ENCODE measurements around the gene PAPLN. TPM values are rescaled to one million over a fixed set of nuclear protein-coding genes. Genes with fewer than 3 reads are reported as not detected.
"Not testable (repeated sequence)": the region's sequence is repeated elsewhere in the genome, so short reads cannot be mapped to it uniquely, and the experiment has no call there.

Gene PAPLN
- polyA plus RNA-seq, 3 donors, result 0.58 to 2.8 (median 0.73) TPM

DNA sequence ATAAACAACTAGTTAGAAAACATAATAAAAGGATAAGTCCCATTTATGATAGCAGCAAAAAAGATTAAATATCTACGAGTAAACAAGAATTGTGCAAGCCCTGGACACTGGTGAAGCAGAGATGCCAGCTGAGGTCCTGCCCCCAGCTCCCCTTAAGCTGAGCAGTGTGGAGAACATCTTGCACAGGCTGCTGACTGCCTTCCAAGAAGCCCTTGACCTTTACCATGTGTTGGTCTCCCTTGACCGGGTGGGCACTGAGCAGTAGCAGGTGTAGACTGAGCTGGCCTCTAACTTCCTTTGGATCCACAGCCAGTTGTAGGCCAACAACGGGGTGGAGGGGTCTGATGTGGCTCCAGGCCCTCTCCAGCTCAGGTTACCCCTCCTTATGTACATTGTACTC is 47.7 kb upstream of the PAPLN start:
- H3K4me3 Mint-ChIP-seq, result no peak overlapping the region
- intact Hi-C loops (cut with micrococcal nuclease), result no loop called here

DNA sequence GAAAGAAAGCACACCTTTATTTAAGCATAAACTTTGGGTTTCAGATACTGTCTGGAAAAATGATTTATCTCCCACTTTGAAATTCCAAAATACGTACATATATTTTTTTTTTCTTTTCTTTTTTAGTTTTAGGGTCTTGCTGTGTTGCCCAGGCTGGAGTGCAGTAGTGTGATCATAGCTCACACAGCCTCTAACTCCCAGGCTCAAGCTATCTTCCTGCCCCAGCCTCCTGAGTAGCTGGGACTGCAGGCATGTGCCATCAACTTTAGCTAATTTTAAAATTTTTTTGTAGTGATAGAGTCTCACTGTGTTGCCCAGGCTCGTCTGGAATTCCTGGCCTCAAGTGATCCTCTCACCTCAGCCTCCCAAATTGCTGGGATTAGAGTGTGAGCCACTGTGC is 45.9 kb upstream of the PAPLN start:
- Histone ChIP-seq H3K36me3 (replicated peaks in 1 of 2; ENCODE audit: control insufficient read depth in 1 of 2, insufficient read depth in 2 of 2, low read length in 2 of 2) (peaks cover 87 to 98% of the 10 kb centered on the region in 2 donors), H3K79me2 (ENCODE audit: insufficient read depth, low read length) (peaks cover 23% of the 10 kb centered on the region), H3K27me3 (ENCODE audit: control insufficient read depth in 2 of 2, insufficient read depth in 2 of 2, low read length in 2 of 2) (no peaks in the 10 kb centered on the region), H3K4me2 (replicated peaks; ENCODE audit: extremely low read depth, low read length, poor library complexity, severe bottlenecking) (no peak overlapping the region), H3K27ac (ENCODE audit: low read depth in 1 of 2, low read length in 2 of 2) (no peak overlapping the region), H3K4me3 (replicated peaks in 1 of 3; ENCODE audit: low read depth in 2 of 3, low read length in 3 of 3) (no peak overlapping the region), H4K20me1 (ENCODE audit: insufficient read depth, low read length) (peaks cover 92% of the 10 kb centered on the region), H3K9ac (ENCODE audit: insufficient read depth, low read length, poor library complexity, severe bottlenecking) (no peak overlapping the region), H3K9me3 (replicated peaks in 1 of 2; ENCODE audit: control insufficient read depth in 1 of 2, insufficient read depth in 1 of 2, low read length in 2 of 2) (no peaks in the 10 kb centered on the region), H3K4me1 (ENCODE audit: control insufficient read depth in 1 of 2, insufficient read depth in 2 of 2, low read length in 2 of 2) (no peaks in the 10 kb centered on the region), H2AFZ (ENCODE audit: insufficient read depth, low read depth, low read length, poor library complexity, severe bottlenecking) (no peak overlapping the region)
- TF ChIP-seq, protein P1, sequence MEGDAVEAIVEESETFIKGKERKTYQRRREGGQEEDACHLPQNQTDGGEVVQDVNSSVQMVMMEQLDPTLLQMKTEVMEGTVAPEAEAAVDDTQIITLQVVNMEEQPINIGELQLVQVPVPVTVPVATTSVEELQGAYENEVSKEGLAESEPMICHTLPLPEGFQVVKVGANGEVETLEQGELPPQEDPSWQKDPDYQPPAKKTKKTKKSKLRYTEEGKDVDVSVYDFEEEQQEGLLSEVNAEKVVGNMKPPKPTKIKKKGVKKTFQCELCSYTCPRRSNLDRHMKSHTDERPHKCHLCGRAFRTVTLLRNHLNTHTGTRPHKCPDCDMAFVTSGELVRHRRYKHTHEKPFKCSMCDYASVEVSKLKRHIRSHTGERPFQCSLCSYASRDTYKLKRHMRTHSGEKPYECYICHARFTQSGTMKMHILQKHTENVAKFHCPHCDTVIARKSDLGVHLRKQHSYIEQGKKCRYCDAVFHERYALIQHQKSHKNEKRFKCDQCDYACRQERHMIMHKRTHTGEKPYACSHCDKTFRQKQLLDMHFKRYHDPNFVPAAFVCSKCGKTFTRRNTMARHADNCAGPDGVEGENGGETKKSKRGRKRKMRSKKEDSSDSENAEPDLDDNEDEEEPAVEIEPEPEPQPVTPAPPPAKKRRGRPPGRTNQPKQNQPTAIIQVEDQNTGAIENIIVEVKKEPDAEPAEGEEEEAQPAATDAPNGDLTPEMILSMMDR (IDR thresholded peaks at IDR 0.05), result no peak
- peaks cover 83 to 91% of the 10 kb centered on the region in 2 donors for H3K36me3 Mint-ChIP-seq
- no peaks in the 10 kb centered on the region for H3K9me3 Mint-ChIP-seq
- intact Hi-C loops (cut with micrococcal nuclease), result no loop called here
- WGBS (ENCODE audit: insufficient coverage), result no CpG with 5 or more reads among the region's 2 CpGs
- H3K4me1 Mint-ChIP-seq, result peaks cover 2% of the 10 kb centered on the region
- H3K4me3 Mint-ChIP-seq, result no peak overlapping the region
- H3K27ac Mint-ChIP-seq, result no peak overlapping the region
- no peak for DNase-seq
- H3K27me3 Mint-ChIP-seq (ENCODE audit: low read depth in 3 of 3), result no peaks in the 10 kb centered on the region

More for the DNA sequence above, 47.7 kb upstream of the PAPLN start:
- Histone ChIP-seq H3K4me3 (replicated peaks in 1 of 3; ENCODE audit: low read depth in 2 of 3, low read length in 3 of 3) (no peak overlapping the region), H3K36me3 (replicated peaks in 1 of 2; ENCODE audit: control insufficient read depth in 1 of 2, insufficient read depth in 2 of 2, low read length in 2 of 2) (peaks cover 81 to 94% of the 10 kb centered on the region in 2 donors), H3K27me3 (ENCODE audit: control insufficient read depth in 2 of 2, insufficient read depth in 2 of 2, low read length in 2 of 2) (no peaks in the 10 kb centered on the region), H3K27ac (ENCODE audit: low read depth in 1 of 2, low read length in 2 of 2) (peak overlapping the region in 1 of 2 donors; percentile 54), H4K20me1 (ENCODE audit: insufficient read depth, low read length) (peaks cover 84% of the 10 kb centered on the region), H3K79me2 (ENCODE audit: insufficient read depth, low read length) (peaks cover 23% of the 10 kb centered on the region), H3K9me3 (replicated peaks in 1 of 2; ENCODE audit: control insufficient read depth in 1 of 2, insufficient read depth in 1 of 2, low read length in 2 of 2) (no peaks in the 10 kb centered on the region), H3K9ac (ENCODE audit: insufficient read depth, low read length, poor library complexity, severe bottlenecking) (no peak overlapping the region), H3K4me1 (ENCODE audit: control insufficient read depth in 1 of 2, insufficient read depth in 2 of 2, low read length in 2 of 2) (no peaks in the 10 kb centered on the region), H3K4me2 (replicated peaks; ENCODE audit: extremely low read depth, low read length, poor library complexity, severe bottlenecking) (no peak overlapping the region), H2AFZ (ENCODE audit: insufficient read depth, low read depth, low read length, poor library complexity, severe bottlenecking) (no peak overlapping the region)
- Mint-ChIP-seq H3K4me1 (peaks cover 2% of the 10 kb centered on the region), H3K27me3 (ENCODE audit: low read depth in 3 of 3) (no peaks in the 10 kb centered on the region), H3K9me3 (no peaks in the 10 kb centered on the region), H3K27ac (peak overlapping the region in 5 of 7 donors; percentile 19 to 65 (median 50)), H3K36me3 (peaks cover 68 to 92% of the 10 kb centered on the region in 2 donors)
- TF ChIP-seq, protein P1 (IDR thresholded peaks at IDR 0.05), result no peak
- WGBS (ENCODE audit: insufficient coverage), result no CpG with 5 or more reads among the region's 3 CpGs
- DNase-seq, result no peak

DNA sequence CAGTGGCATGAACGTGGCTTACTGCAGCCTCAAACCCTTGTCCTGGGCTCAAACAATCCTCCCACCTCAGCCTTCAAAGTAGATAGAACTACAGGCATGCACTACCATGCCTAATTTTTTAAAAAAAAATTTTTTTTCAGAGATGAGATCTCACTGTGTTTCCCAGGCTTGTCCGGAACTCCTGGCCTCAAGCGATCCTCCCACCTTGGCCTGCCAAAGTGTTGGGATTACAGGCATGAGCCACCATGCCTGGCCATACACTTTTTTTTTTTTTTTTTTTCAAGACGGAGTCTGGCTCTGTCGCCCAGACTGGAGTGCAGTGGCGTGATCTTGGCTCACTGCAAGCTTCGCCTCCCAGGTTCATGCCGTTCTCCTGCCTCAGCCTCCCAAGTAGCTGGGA is 43.0 kb upstream of the PAPLN start:
- H3K4me1 Mint-ChIP-seq; H3K4me2 ChIP-seq (replicated peaks; ENCODE audit: extremely low read depth, low read length, poor library complexity, severe bottlenecking); H3K4me1 ChIP-seq (ENCODE audit: control insufficient read depth in 1 of 2, insufficient read depth in 2 of 2, low read length in 2 of 2); H3K4me3 ChIP-seq (replicated peaks in 1 of 3; ENCODE audit: low read depth in 2 of 3, low read length in 3 of 3); H3K27me3 ChIP-seq (ENCODE audit: control insufficient read depth in 2 of 2, insufficient read depth in 2 of 2, low read length in 2 of 2); intact Hi-C loops (cut with micrococcal nuclease); H3K27me3 Mint-ChIP-seq (ENCODE audit: low read depth in 3 of 3); H2AFZ ChIP-seq (ENCODE audit: insufficient read depth, low read depth, low read length, poor library complexity, severe bottlenecking); DNase-seq; H3K9me3 ChIP-seq (replicated peaks in 1 of 2; ENCODE audit: control insufficient read depth in 1 of 2, insufficient read depth in 1 of 2, low read length in 2 of 2); H3K9me3 Mint-ChIP-seq; H3K4me3 Mint-ChIP-seq; H3K9ac ChIP-seq (ENCODE audit: insufficient read depth, low read length, poor library complexity, severe bottlenecking); H3K27ac ChIP-seq (ENCODE audit: low read depth in 1 of 2, low read length in 2 of 2): not testable (repeated sequence)
- 100% methylated on average over 1 of the region's 8 CpGs for WGBS (ENCODE audit: insufficient coverage)
- H3K36me3 ChIP-seq (replicated peaks in 1 of 2; ENCODE audit: control insufficient read depth in 1 of 2, insufficient read depth in 2 of 2, low read length in 2 of 2), result peaks cover 84 to 96% of the 10 kb centered on the region in 2 donors
- Mint-ChIP-seq H3K27ac (peak overlapping the region in 1 of 7 donors; percentile 13), H3K36me3 (peaks cover 81 to 91% of the 10 kb centered on the region in 2 donors)
- H4K20me1 ChIP-seq (ENCODE audit: insufficient read depth, low read length), result peaks cover 91% of the 10 kb centered on the region
- peaks cover 24% of the 10 kb centered on the region for H3K79me2 ChIP-seq (ENCODE audit: insufficient read depth, low read length)
